Tibial nerve (tissue), 4 donors: Measurements from ENCODE around the gene USP48. TPM values are rescaled to one million over a fixed set of nuclear protein-coding genes. Genes with fewer than 3 reads are reported as not detected.

Experiments used
- DNase-seq, 2 donors: peaks; one replicate each; pipeline ENCODE4 v3.0.0-alpha.2; 2019; ENCODE audit warnings: low spot score in 2 of 2
- H3K27ac ChIP-seq, 4 donors: fragments of 200-600 bp; sonication (generic) in 3 of 4; one replicate each; pipeline ENCODE4 v1.5.1; 2017 to 2019; ENCODE audit warnings: mild to moderate bottlenecking in 1 of 4
- H3K27me3 ChIP-seq, 2 donors: fragments of 200-600 bp; sonication (generic) in 1 of 2; one replicate each; pipeline versions ENCODE4 v1.5.1 to v1.6.0; 2017 to 2019
- H3K36me3 ChIP-seq, 3 donors: fragments of 200-600 bp; sonication (generic); one replicate each; pipeline ENCODE4 v1.5.1; 2018 to 2019
- H3K4me1 ChIP-seq, 4 donors: fragments of 200-600 bp; sonication (generic) in 3 of 4; one replicate each; pipeline ENCODE4 v1.5.1; 2017 to 2019
- H3K4me3 ChIP-seq, 4 donors: fragments of 200-600 bp; sonication (generic) in 3 of 4; one replicate each; pipeline ENCODE4 v1.5.1; 2017 to 2019; ENCODE audit warnings: mild to moderate bottlenecking in 1 of 4, moderate library complexity in 1 of 4
- H3K9me3 ChIP-seq, 4 donors: fragments of 200-600 bp; sonication (generic) in 3 of 4; one replicate each; pipeline ENCODE4 v1.5.1; 2017 to 2019
- EP300 ChIP-seq, 2 donors: sonication (generic); formaldehyde crosslinking; IDR thresholded peaks; one replicate each; pipeline ENCODE4 v1.6.1; 2017; ENCODE audit warnings: antibody characterized with exemption in 2 of 2, mild to moderate bottlenecking in 1 of 2
- POLR2A ChIP-seq, 2 donors: fragments of 450-650 bp; IDR thresholded peaks; one replicate each; pipeline ENCODE4 v1.6.1; 2017; ENCODE audit warnings: antibody characterized with exemption in 2 of 2, mild to moderate bottlenecking in 2 of 2, moderate library complexity in 2 of 2
- WGBS, 2 donors: methylation state at CpG; one replicate each; pipeline ENCODE4 v1.1.5; 2018; 5-methylcytosine and 5-hydroxymethylcytosine counted together
- total RNA-seq, 4 donors: library from RNA; depleted of rRNA; stranded (reverse); fragments of >200 nt; gene quantifications; one replicate each; pipeline ENCODE4 v1.1.0, GENCODE V29; 2016
- TF ChIP-seq, protein P1 (sequence below), 5 experiments: fragments of 200-600 bp in 3 of 5; fragments of 450-650 bp in 2 of 5; sonication (generic) in 3 of 5; IDR thresholded peaks; one replicate each; pipeline ENCODE4 v1.5.1; 2016 to 2019; ENCODE audit warnings: antibody characterized with exemption in 5 of 5, mild to moderate bottlenecking in 3 of 5, moderate library complexity in 2 of 5

USP48 gene
- total RNA-seq, 4 donors from 2014 or later: 51.1 to 65.9 (median 58.7) TPM

- 61 to 70% methylated on average over 9 of the region's 9 CpGs for WGBS, 2 donors
- H3K27me3 ChIP-seq: no peaks in the 10 kb centered on the region
- no peaks in the 10 kb centered on the region for H3K4me1 ChIP-seq
- no peaks in the 10 kb centered on the region for H3K9me3 ChIP-seq
- no peak overlapping the region for H3K4me3 ChIP-seq
- no peak for DNase-seq
- TF ChIP-seq POLR2A (IDR thresholded peaks at IDR 0.05) (no peak), EP300 (IDR thresholded peaks at IDR 0.05) (no peak)
- TF ChIP-seq, protein P1, sequence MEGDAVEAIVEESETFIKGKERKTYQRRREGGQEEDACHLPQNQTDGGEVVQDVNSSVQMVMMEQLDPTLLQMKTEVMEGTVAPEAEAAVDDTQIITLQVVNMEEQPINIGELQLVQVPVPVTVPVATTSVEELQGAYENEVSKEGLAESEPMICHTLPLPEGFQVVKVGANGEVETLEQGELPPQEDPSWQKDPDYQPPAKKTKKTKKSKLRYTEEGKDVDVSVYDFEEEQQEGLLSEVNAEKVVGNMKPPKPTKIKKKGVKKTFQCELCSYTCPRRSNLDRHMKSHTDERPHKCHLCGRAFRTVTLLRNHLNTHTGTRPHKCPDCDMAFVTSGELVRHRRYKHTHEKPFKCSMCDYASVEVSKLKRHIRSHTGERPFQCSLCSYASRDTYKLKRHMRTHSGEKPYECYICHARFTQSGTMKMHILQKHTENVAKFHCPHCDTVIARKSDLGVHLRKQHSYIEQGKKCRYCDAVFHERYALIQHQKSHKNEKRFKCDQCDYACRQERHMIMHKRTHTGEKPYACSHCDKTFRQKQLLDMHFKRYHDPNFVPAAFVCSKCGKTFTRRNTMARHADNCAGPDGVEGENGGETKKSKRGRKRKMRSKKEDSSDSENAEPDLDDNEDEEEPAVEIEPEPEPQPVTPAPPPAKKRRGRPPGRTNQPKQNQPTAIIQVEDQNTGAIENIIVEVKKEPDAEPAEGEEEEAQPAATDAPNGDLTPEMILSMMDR (IDR thresholded peaks at IDR 0.05): no peak
- H3K27ac ChIP-seq: no peak overlapping the region
- H3K36me3 ChIP-seq: peaks cover 0 to 56% (median 0%) of the 10 kb centered on the region in 3 donors
Observed at GRCh38 chr1:21736876-21737275, 46.1 kb downstream of the USP48 start.

DNA sequence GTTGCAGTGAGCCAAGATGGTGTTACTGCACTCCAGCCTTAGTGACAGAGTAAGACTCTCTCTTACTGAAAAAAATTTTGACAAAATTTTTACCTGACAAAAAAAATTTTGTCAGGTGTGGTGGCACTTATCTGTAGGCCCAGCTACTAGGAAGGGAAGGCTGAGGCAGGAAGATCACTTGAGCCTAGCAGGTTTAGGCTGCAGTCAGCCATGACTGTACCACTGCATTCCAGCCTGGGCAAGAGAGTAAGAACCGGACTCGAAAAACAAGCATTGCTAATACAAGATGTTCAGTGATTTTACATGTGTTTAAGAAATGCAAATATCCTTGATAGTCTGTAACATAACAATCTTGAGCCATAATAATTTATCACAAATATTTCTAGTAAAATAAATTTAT lies 46.9 kb downstream of the USP48 start:
- no peaks in the 10 kb centered on the region for H3K4me1 ChIP-seq
- H3K36me3 ChIP-seq: peaks cover 0 to 62% (median 0%) of the 10 kb centered on the region in 3 donors
- WGBS, 2 donors: 89 to 93% methylated on average over 2 of the region's 2 CpGs
- H3K4me3 ChIP-seq: no peak overlapping the region
- no peak overlapping the region for H3K27ac ChIP-seq
- H3K9me3 ChIP-seq: no peaks in the 10 kb centered on the region
- TF ChIP-seq EP300 (IDR thresholded peaks at IDR 0.05): no peak
- no peak for TF ChIP-seq POLR2A (IDR thresholded peaks at IDR 0.05)
- TF ChIP-seq, protein P1 (IDR thresholded peaks at IDR 0.05): no peak
- no peaks in the 10 kb centered on the region for H3K27me3 ChIP-seq
- DNase-seq: no peak

GRCh38 chr1:21734526-21734925 lies 48.4 kb downstream of the USP48 start:
- TF ChIP-seq EP300 (IDR thresholded peaks at IDR 0.05): no peak
- TF ChIP-seq POLR2A (IDR thresholded peaks at IDR 0.05): no peak
- TF ChIP-seq, protein P1 (IDR thresholded peaks at IDR 0.05): no peak
- H3K36me3 ChIP-seq: peaks cover 0 to 75% (median 0%) of the 10 kb centered on the region in 3 donors
- H3K27ac ChIP-seq: no peak overlapping the region
- H3K4me1 ChIP-seq: no peaks in the 10 kb centered on the region
- no peaks in the 10 kb centered on the region for H3K27me3 ChIP-seq
- no peak overlapping the region for H3K4me3 ChIP-seq
- DNase-seq: no peak
- H3K9me3 ChIP-seq: no peaks in the 10 kb centered on the region

GRCh38 chr1:21732664-21733063 lies 50.3 kb downstream of the USP48 start:
- Histone ChIP-seq H3K27ac (no peak overlapping the region), H3K27me3 (no peaks in the 10 kb centered on the region), H3K4me3 (no peak overlapping the region), H3K4me1 (no peaks in the 10 kb centered on the region), H3K9me3 (no peaks in the 10 kb centered on the region), H3K36me3 (peaks cover 0 to 82% (median 0%) of the 10 kb centered on the region in 3 donors)
- WGBS, 2 donors: 0 to 2% methylated on average over 1 of the region's 1 CpG
- no peak for DNase-seq
- TF ChIP-seq, protein P1 (IDR thresholded peaks at IDR 0.05): no peak
- TF ChIP-seq POLR2A (IDR thresholded peaks at IDR 0.05) (no peak), EP300 (IDR thresholded peaks at IDR 0.05) (no peak)

- WGBS, 2 donors: 56 to 70% methylated on average over 1 of the region's 1 CpG
- Histone ChIP-seq H3K4me3 (no peak overlapping the region), H3K36me3 (peaks cover 0 to 63% (median under 1%) of the 10 kb centered on the region in 3 donors), H3K27ac (no peak overlapping the region), H3K27me3 (no peaks in the 10 kb centered on the region), H3K9me3 (no peaks in the 10 kb centered on the region), H3K4me1 (no peaks in the 10 kb centered on the region)
- no peak for DNase-seq
- TF ChIP-seq EP300 (IDR thresholded peaks at IDR 0.05): no peak
- TF ChIP-seq, protein P1 (IDR thresholded peaks at IDR 0.05): no peak
- TF ChIP-seq POLR2A (IDR thresholded peaks at IDR 0.05): no peak
Observed at GRCh38 chr1:21725748-21726392, 57.1 kb downstream of the USP48 start.
